ENCODE data around the gene AKR1B1.

AKR1B1 gene

DNA sequence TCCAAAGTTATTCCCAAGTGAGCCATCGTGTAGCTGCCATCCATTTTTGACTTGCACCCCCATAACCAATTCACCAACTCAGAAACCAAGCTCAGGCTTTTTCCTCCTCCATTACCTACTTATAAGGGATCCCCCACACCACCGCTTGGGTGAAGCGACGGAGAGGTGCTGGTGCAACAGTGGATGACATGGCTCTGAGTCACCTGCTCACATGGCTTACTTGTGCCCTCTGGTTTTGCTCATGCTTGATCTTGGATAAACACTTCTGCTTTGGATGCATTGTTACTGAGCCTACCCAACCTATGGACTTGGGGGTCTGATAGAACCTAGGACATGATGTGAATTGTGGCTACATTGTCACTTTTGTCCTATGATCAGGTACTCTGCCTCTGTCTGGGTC, 12.0 kb upstream of the AKR1B1 start:
- TF ChIP-seq CTCF (IDR thresholded peaks at IDR 0.05; ENCODE audit: low read depth, low read length) = no peak
- DNase-seq (ENCODE audit: extremely low read depth, low read depth) = no peak

DNA sequence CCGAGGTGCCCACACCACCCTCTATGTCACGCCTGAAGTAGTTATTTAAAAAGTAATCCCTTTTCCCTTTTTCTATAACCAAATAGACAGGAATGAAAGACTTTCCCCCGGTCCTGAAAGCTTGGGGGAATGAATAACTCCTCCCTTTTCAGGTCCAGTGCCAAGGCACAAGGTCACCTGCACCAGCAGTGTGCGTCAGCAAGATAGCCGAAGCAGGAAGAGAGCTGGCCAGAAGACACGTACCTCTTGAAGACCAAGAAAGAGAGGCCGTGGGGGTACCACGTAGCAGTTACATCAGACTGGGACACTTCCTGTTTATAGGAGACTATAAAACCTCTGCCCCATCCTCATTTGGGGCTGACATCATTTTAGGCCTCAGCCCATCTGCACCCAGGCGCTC, 10.7 kb upstream of the AKR1B1 start:
- no peak for DNase-seq (ENCODE audit: extremely low read depth, low read depth)
- TF ChIP-seq CTCF (IDR thresholded peaks at IDR 0.05; ENCODE audit: low read depth, low read length) = no peak

DNA sequence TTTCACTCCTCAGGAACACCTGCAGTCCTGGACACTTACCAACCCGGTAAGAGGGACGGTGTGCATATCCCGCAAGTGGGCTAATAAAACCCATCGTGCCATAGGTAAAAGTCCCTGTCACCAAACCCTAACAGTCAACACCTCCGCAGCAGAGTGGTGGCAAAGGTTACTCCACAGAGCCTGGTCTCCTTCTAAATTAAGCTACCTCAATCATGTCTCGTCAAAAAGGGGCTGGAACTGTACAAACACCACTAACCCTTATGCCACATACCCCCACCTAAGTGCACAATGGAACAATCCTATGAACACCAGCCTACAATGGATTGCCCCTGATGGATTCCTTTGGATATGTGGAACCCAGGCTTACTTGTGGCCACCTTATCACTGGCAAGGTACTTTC, 9.6 kb upstream of the AKR1B1 start:
- no peak for DNase-seq (ENCODE audit: extremely low read depth, low read depth)
- TF ChIP-seq CTCF (IDR thresholded peaks at IDR 0.05; ENCODE audit: low read depth, low read length) = no peak

- no peak for DNase-seq (ENCODE audit: extremely low read depth, low read depth)
- TF ChIP-seq CTCF (IDR thresholded peaks at IDR 0.05; ENCODE audit: low read depth, low read length) = no peak
Observed at GRCh38 chr7:134468054-134468453, 9.2 kb upstream of the AKR1B1 start.

DNA sequence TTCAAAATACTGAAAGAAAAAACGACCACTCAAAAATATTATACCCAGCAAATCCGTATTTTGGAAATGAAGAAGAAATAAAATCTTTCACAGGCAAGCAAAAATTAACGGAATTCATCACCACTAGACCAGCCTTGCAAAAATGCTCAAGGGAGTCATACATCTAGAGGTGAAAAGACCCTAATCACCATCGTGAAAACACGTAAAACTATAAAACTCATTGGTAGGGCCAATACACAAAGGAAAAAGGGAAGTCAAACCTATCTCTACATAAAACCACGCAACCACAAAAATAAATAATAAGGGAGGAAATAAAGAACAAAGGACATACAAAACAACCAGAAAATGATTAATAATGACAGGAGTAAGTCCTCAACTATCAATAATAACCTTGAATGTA, 6.6 kb upstream of the AKR1B1 start:
- TF ChIP-seq CTCF (IDR thresholded peaks at IDR 0.05; ENCODE audit: low read depth, low read length) = no peak
- no peak for DNase-seq (ENCODE audit: extremely low read depth, low read depth)

DNA sequence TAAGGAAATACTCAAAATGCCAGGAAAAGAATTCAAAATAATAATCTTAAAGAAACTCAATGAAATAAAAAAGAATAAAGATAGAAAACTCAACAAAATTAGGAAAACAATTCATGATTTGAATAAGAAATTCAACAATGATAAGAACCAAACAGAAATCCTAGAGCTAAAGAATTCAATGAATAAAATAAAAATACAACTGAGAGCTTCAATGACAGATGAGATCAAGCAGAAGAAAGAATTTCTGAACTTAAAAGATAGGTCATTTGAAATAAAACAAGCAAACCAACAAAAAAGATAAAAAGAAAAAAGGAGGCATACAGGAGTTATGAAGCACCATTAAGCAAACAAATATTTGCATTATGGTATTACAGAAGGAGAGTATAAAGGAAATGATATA, 5.6 kb upstream of the AKR1B1 start:
- no peak for DNase-seq (ENCODE audit: extremely low read depth, low read depth)
- no peak for TF ChIP-seq CTCF (IDR thresholded peaks at IDR 0.05; ENCODE audit: low read depth, low read length)

DNA sequence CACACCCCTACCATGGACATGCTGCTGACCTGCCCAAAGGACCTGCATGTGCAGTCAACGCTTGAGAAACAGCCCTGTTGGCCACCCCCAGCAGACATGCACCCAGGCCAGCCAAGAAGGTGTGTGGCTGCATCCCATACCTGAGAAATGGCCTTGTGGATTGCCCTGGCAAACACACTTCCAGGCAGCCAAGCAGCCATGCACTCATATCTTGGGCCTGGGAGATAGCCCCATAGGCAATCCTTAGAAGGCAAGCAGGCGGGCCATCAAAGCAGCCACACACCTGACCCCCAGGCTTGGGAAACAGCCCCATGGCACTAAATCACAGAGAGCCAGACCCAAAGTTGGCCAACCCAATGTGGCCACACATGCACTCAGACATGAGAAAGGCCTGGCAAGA, 4.9 kb upstream of the AKR1B1 start:
- TF ChIP-seq CTCF (IDR thresholded peaks at IDR 0.05; ENCODE audit: low read depth, low read length) = no peak
- no peak for DNase-seq (ENCODE audit: extremely low read depth, low read depth)

Measured in AG09319 (cell line).